IPS-20b (cell line): ENCODE results near the gene TMEM184B.
"Not testable (repeated sequence)": the region's sequence is repeated elsewhere in the genome, so short reads cannot be mapped to it uniquely, and the experiment has no call there.

ENCODE experiments used
- H3K27ac ChIP-seq: one replicate; pipeline ENCODE4 v1.5.1; 2013; ENCODE audit warnings: low read length
- H3K27me3 ChIP-seq: 2 replicates; pipeline ENCODE4 v1.6.1; 2013; ENCODE audit warnings: mild to moderate bottlenecking, low read length, inconsistent platforms; ENCODE audit not compliant: insufficient read depth
- H3K36me3 ChIP-seq: 2 replicates; pipeline ENCODE4 v1.6.1; 2013; ENCODE audit warnings: low read depth, mild to moderate bottlenecking, inconsistent platforms, low read length, moderate library complexity; ENCODE audit not compliant: insufficient read depth
- H3K4me1 ChIP-seq: 2 replicates; pipeline ENCODE4 v1.6.1; 2013; ENCODE audit warnings: mild to moderate bottlenecking, control low read depth, inconsistent platforms, low read length, moderate library complexity; ENCODE audit not compliant: insufficient read depth
- H3K4me3 ChIP-seq: 2 replicates; pipeline ENCODE4 v1.5.1; 2013; ENCODE audit warnings: mild to moderate bottlenecking, low read length, inconsistent platforms
- H3K9ac ChIP-seq: 2 replicates; pipeline ENCODE4 v1.6.1; 2013; ENCODE audit warnings: low read depth, mild to moderate bottlenecking, inconsistent platforms, low read length, moderate library complexity
- H3K9me3 ChIP-seq: 2 replicates; pipeline ENCODE4 v1.6.1; 2013; ENCODE audit warnings: mild to moderate bottlenecking, low read depth, low read length, inconsistent platforms; ENCODE audit not compliant: insufficient read depth

TMEM184B gene

GRCh38 chr22:38239101-38239761 lies 33.6 kb downstream of the TMEM184B start:
- Histone ChIP-seq H3K4me3 (no peak overlapping the region), H3K27ac (no peak overlapping the region), H3K4me1 (peaks cover 13% of the 10 kb centered on the region; the same call in 1 of the 2 replicates), H3K36me3 (peaks cover 50% of the 10 kb centered on the region), H3K27me3 (no peaks in the 10 kb centered on the region), H3K9me3 (no peaks in the 10 kb centered on the region), H3K9ac (peak overlapping the region; percentile 27; the same call in 1 of the 2 replicates)

GRCh38 chr22:38238519-38239071 lies 34.2 kb downstream of the TMEM184B start:
- H3K36me3 ChIP-seq, result peaks cover 52% of the 10 kb centered on the region
- H3K27ac ChIP-seq, result no peak overlapping the region
- H3K27me3 ChIP-seq, result no peaks in the 10 kb centered on the region
- no peak overlapping the region for H3K9ac ChIP-seq
- peaks cover 13% of the 10 kb centered on the region; the same call in 1 of the 2 replicates for H3K4me1 ChIP-seq
- no peaks in the 10 kb centered on the region for H3K9me3 ChIP-seq
- H3K4me3 ChIP-seq, result no peak overlapping the region

- Histone ChIP-seq H3K4me1 (peaks cover 13% of the 10 kb centered on the region; the same call in 1 of the 2 replicates), H3K4me3 (no peak overlapping the region), H3K27ac (no peak overlapping the region), H3K36me3 (peaks cover 68% of the 10 kb centered on the region), H3K9me3 (no peaks in the 10 kb centered on the region), H3K27me3 (no peaks in the 10 kb centered on the region), H3K9ac (no peak overlapping the region)
Observed at GRCh38 chr22:38236786-38237185, 36.0 kb downstream of the TMEM184B start.

DNA sequence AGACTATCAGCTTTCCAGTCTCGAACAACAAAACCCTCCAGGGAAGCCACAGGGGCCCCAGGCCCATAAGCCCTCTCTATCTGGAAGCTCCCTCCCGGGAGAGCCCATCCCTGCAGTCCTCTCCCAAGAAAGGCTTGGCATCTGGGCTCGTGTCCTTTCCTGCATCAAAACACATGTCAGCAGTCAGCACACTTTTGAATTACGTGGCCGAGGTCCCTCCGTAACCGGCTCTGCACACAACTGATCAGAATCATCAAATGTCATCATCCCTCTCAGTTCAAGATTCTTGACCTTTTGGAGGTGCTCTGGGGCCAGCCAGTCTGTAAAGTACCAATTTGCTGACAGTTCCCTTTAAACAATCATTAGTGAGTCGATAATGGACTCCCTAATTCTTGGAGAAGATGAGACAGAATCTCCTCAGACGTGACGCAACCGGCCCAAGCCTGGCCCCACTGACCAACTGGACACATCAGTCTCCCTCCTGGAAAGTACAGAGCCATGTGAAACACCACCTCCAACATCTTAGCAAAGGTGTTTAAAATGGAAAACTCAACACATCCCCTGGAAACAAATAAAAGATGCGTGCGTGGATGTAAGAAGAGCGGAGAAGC lies 37.5 kb downstream of the TMEM184B start:
- Histone ChIP-seq H3K27me3 (no peaks in the 10 kb centered on the region), H3K27ac (no peak overlapping the region), H3K9me3 (no peaks in the 10 kb centered on the region), H3K9ac (no peak overlapping the region), H3K4me3 (no peak overlapping the region), H3K36me3 (peaks cover 82% of the 10 kb centered on the region), H3K4me1 (peaks cover 10% of the 10 kb centered on the region; the same call in 1 of the 2 replicates)

- not testable (repeated sequence) for H3K4me1 ChIP-seq, H3K9ac ChIP-seq, H3K27me3 ChIP-seq, H3K4me3 ChIP-seq, H3K9me3 ChIP-seq, H3K27ac ChIP-seq
- H3K36me3 ChIP-seq, result peaks cover 85% of the 10 kb centered on the region
Observed at GRCh38 chr22:38233856-38234255, 39.0 kb downstream of the TMEM184B start.

GRCh38 chr22:38233427-38233826 lies 39.4 kb downstream of the TMEM184B start:
- Histone ChIP-seq H3K4me3 (no peak overlapping the region), H3K36me3 (peaks cover 85% of the 10 kb centered on the region), H3K9me3 (no peaks in the 10 kb centered on the region), H3K27ac (no peak overlapping the region), H3K9ac (no peak overlapping the region), H3K27me3 (no peaks in the 10 kb centered on the region), H3K4me1 (no peaks in the 10 kb centered on the region)

GRCh38 chr22:38232196-38232595 lies 40.6 kb downstream of the TMEM184B start:
- Histone ChIP-seq H3K4me3 (no peak overlapping the region), H3K9me3 (no peaks in the 10 kb centered on the region), H3K36me3 (peaks cover 91% of the 10 kb centered on the region), H3K27ac (no peak overlapping the region), H3K9ac (no peak overlapping the region), H3K4me1 (no peaks in the 10 kb centered on the region), H3K27me3 (no peaks in the 10 kb centered on the region)

- H3K4me1 ChIP-seq, result no peaks in the 10 kb centered on the region
- H3K27ac ChIP-seq, result no peak overlapping the region
- peaks cover 89% of the 10 kb centered on the region for H3K36me3 ChIP-seq
- H3K9ac ChIP-seq, result no peak overlapping the region
- no peak overlapping the region for H3K4me3 ChIP-seq
- no peaks in the 10 kb centered on the region for H3K27me3 ChIP-seq
- H3K9me3 ChIP-seq, result no peaks in the 10 kb centered on the region
Observed at GRCh38 chr22:38230916-38231315, 41.9 kb downstream of the TMEM184B start.

- no peaks in the 10 kb centered on the region for H3K4me1 ChIP-seq
- H3K9me3 ChIP-seq, result no peaks in the 10 kb centered on the region
- no peak overlapping the region for H3K27ac ChIP-seq
- no peaks in the 10 kb centered on the region for H3K27me3 ChIP-seq
- H3K4me3 ChIP-seq, result no peak overlapping the region
- no peak overlapping the region for H3K9ac ChIP-seq
- H3K36me3 ChIP-seq, result peaks cover 89% of the 10 kb centered on the region
Observed at GRCh38 chr22:38230108-38230825, 42.5 kb downstream of the TMEM184B start.

GRCh38 chr22:38228873-38229740 lies 43.7 kb downstream of the TMEM184B start:
- no peak overlapping the region for H3K9ac ChIP-seq

DNA sequence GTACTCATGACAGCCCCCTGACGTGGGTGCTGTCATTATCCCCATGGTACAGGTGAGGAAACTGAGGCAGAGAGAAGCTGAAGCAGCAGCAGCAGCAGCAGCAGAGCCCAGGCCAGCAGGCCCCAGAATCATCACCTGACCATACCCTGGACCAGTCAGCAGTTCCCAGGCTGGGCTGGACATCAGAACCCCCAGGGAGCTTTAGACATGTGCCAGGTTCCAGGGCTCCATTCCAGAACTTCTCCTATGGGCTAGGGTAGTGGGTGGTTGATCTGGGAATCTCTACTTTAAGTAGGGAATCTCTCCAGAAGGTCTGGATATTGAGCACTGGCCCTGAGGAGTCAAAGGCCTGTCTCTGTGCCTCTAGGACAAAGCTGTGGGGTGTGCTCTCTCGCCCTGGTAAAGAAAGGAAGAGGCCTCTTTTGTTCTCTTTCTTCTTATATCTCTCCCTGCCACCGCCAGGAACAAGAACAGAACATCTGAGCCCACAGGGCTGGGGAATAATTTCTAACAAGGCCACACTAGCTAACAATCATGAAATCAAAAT lies 44.4 kb downstream of the TMEM184B start:
- no peak overlapping the region for H3K4me3 ChIP-seq
- H3K9me3 ChIP-seq, result no peaks in the 10 kb centered on the region
- no peak overlapping the region for H3K9ac ChIP-seq
- H3K4me1 ChIP-seq, result no peaks in the 10 kb centered on the region
- no peaks in the 10 kb centered on the region for H3K27me3 ChIP-seq
- H3K36me3 ChIP-seq, result peaks cover 86% of the 10 kb centered on the region
- H3K27ac ChIP-seq, result no peak overlapping the region

More at GRCh38 chr22:38228873-38229740, 43.7 kb downstream of the TMEM184B start:
- H3K27me3 ChIP-seq, result no peaks in the 10 kb centered on the region
- H3K9me3 ChIP-seq, result no peaks in the 10 kb centered on the region
- peaks cover 88% of the 10 kb centered on the region for H3K36me3 ChIP-seq
- no peaks in the 10 kb centered on the region for H3K4me1 ChIP-seq
- H3K4me3 ChIP-seq, result no peak overlapping the region
- no peak overlapping the region for H3K27ac ChIP-seq
